Measurements from ENCODE around the gene BAZ1B. TPM values are rescaled to one million over a fixed set of nuclear protein-coding genes. Genes with fewer than 3 reads are reported as not detected.
"Not testable (repeated sequence)": the region's sequence is repeated elsewhere in the genome, so short reads cannot be mapped to it uniquely, and the experiment has no call there.

Gene BAZ1B
- total and polyA plus RNA-seq, 4 experiments from 2014 or later: 5.8 to 78.6 (median 52.2) TPM

DNA sequence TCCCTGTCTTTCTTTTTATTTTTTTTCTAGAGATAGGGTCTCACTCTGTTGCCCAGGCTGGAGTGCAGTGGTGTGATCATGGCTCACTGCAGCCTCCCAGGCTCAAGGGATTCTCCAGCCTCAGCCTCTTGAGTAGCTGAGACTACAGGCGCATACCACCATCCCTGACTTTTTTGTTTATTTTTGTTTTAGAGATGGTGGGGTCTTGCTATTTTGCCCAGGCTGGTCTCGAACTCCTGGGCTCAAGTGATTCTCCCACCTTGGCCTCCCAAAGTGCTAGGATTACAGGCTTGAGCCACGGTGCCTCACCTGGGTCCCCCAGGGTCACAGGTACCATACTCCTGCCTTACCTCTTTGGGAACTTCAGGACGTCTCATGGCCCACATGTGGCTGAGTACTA lies 91.6 kb downstream of the BAZ1B start:
- H3K9me3 ChIP-seq (ENCODE audit: control insufficient read depth in 1 of 2, low read length in 2 of 2); H3K36me3 Mint-ChIP-seq; H3K9me3 Mint-ChIP-seq; DNase-seq; H3K4me3 Mint-ChIP-seq; H3K36me3 ChIP-seq (ENCODE audit: insufficient read depth, low read length); H3K27ac ChIP-seq (ENCODE audit: low read depth, low read length); H3K27ac Mint-ChIP-seq; H3K4me3 ChIP-seq (ENCODE audit: low read length in 2 of 2); H3K4me1 ChIP-seq (ENCODE audit: insufficient read depth, low read length); H3K27me3 ChIP-seq (ENCODE audit: insufficient read depth, low read length); POLR2A ChIA-PET (ENCODE audit: partially characterized antibody); H3K27me3 Mint-ChIP-seq; intact Hi-C loops (cut with micrococcal nuclease): not testable (repeated sequence)
- CTCF ChIA-PET (ENCODE audit: partially characterized antibody): interaction anchor here (1.8 kb wide), 1 partner anchor 106 kb away, joined by 5 read pairs; no protein-coding TSS in a partner anchor
- H3K4me1 Mint-ChIP-seq: peaks cover 0 to 18% (median 2%) of the 10 kb centered on the region in 4 donors

- CTCF ChIA-PET (ENCODE audit: partially characterized antibody): no interaction called here
- H3K4me3 Mint-ChIP-seq: no peak overlapping the region
- H3K36me3 Mint-ChIP-seq: no peaks in the 10 kb centered on the region
These were observed 92.2 kb downstream of the BAZ1B start for GRCh38 chr7:73429622-73430505.

DNA sequence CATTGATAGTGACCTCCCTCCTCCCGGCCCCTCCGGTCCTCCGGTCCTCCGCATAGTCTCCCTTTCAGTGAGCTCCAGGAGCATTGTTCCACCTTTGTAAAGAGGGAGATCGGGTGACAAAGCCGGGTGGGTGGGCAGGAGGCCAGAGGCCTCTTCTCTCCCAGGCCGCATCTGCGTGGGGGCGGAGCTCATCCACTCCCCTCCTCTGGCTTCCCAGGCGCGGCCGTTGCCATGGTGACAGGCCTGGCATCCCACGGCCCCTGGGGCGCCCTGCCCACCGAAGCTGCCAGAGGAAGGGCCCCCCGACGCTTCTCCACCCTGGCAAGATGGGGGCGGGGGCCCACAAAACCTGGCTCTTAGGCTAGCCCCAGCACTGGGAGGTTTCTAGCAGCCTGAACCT lies 92.9 kb downstream of the BAZ1B start:
- peaks cover 0 to 3% of the 10 kb centered on the region in 2 donors for H3K27me3 Mint-ChIP-seq
- intact Hi-C loops (cut with micrococcal nuclease): no loop called here
- no peak overlapping the region for H3K27ac Mint-ChIP-seq
- DNase-seq: no peak
- ChIA-PET CTCF (ENCODE audit: partially characterized antibody) (no interaction called here), POLR2A (ENCODE audit: partially characterized antibody) (no interaction called here)
- no peak overlapping the region for H3K4me3 ChIP-seq (ENCODE audit: low read length in 2 of 2)
- H3K4me1 ChIP-seq (ENCODE audit: insufficient read depth, low read length): no peaks in the 10 kb centered on the region
- H3K36me3 Mint-ChIP-seq: no peaks in the 10 kb centered on the region
- H3K36me3 ChIP-seq (ENCODE audit: insufficient read depth, low read length): no peaks in the 10 kb centered on the region
- peaks cover 0 to 12% (median 2%) of the 10 kb centered on the region in 4 donors for H3K4me1 Mint-ChIP-seq
- no peak overlapping the region for H3K27ac ChIP-seq (ENCODE audit: low read depth, low read length)
- peaks cover 0 to 2% (median 0%) of the 10 kb centered on the region in 8 donors for H3K9me3 Mint-ChIP-seq
- no peaks in the 10 kb centered on the region for H3K27me3 ChIP-seq (ENCODE audit: insufficient read depth, low read length)
- no peak overlapping the region for H3K4me3 Mint-ChIP-seq
- H3K9me3 ChIP-seq (ENCODE audit: control insufficient read depth in 1 of 2, low read length in 2 of 2): no peaks in the 10 kb centered on the region

More at GRCh38 chr7:73429622-73430505, 92.2 kb downstream of the BAZ1B start:
- Mint-ChIP-seq H3K27me3 (peaks cover 1 to 3% of the 10 kb centered on the region in 2 donors), H3K4me1 (peaks cover 0 to 16% (median 2%) of the 10 kb centered on the region in 4 donors), H3K27ac (peak overlapping the region in 1 of 7 donors; percentile 4), H3K9me3 (peaks cover 0 to 2% (median 0%) of the 10 kb centered on the region in 8 donors)
- no peaks in the 10 kb centered on the region for H3K27me3 ChIP-seq (ENCODE audit: insufficient read depth, low read length)
- H3K36me3 ChIP-seq (ENCODE audit: insufficient read depth, low read length): no peaks in the 10 kb centered on the region
- intact Hi-C loops (cut with micrococcal nuclease): no loop called here
- no peak overlapping the region for H3K4me3 ChIP-seq (ENCODE audit: low read length in 2 of 2)
- POLR2A ChIA-PET (ENCODE audit: partially characterized antibody): no interaction called here
- no peaks in the 10 kb centered on the region for H3K4me1 ChIP-seq (ENCODE audit: insufficient read depth, low read length)
- H3K27ac ChIP-seq (ENCODE audit: low read depth, low read length): no peak overlapping the region
- no peak for DNase-seq
- no peaks in the 10 kb centered on the region for H3K9me3 ChIP-seq (ENCODE audit: control insufficient read depth in 1 of 2, low read length in 2 of 2)

- Histone ChIP-seq H3K4me1 (ENCODE audit: insufficient read depth, low read length) (no peaks in the 10 kb centered on the region), H3K4me3 (ENCODE audit: low read length in 2 of 2) (no peak overlapping the region), H3K27me3 (ENCODE audit: insufficient read depth, low read length) (no peaks in the 10 kb centered on the region), H3K27ac (ENCODE audit: low read depth, low read length) (no peak overlapping the region), H3K9me3 (ENCODE audit: control insufficient read depth in 1 of 2, low read length in 2 of 2) (no peaks in the 10 kb centered on the region), H3K36me3 (ENCODE audit: insufficient read depth, low read length) (no peaks in the 10 kb centered on the region)
- CTCF ChIA-PET (ENCODE audit: partially characterized antibody): no interaction called here
- intact Hi-C loops (cut with micrococcal nuclease): no loop called here
- Mint-ChIP-seq H3K27ac (no peak overlapping the region), H3K4me1 (peaks cover 0 to 12% (median 2%) of the 10 kb centered on the region in 4 donors), H3K9me3 (peaks cover 0 to 2% (median 0%) of the 10 kb centered on the region in 8 donors), H3K4me3 (no peak overlapping the region), H3K27me3 (peaks cover 0 to 3% of the 10 kb centered on the region in 2 donors), H3K36me3 (no peaks in the 10 kb centered on the region)
- POLR2A ChIA-PET (ENCODE audit: partially characterized antibody): no interaction called here
- no peak for DNase-seq
These were observed 93.9 kb downstream of the BAZ1B start for GRCh38 chr7:73427902-73428787.

GRCh38 chr7:73426016-73426415 lies 96.1 kb downstream of the BAZ1B start:
- intact Hi-C loops (cut with micrococcal nuclease): no loop called here
- no peak overlapping the region for H3K4me3 ChIP-seq (ENCODE audit: low read length in 2 of 2)
- POLR2A ChIA-PET (ENCODE audit: partially characterized antibody): no interaction called here
- H3K9me3 ChIP-seq (ENCODE audit: control insufficient read depth in 1 of 2, low read length in 2 of 2): no peaks in the 10 kb centered on the region
- Mint-ChIP-seq H3K36me3 (no peaks in the 10 kb centered on the region), H3K27me3 (peaks cover 0 to 4% of the 10 kb centered on the region in 2 donors), H3K27ac (no peak overlapping the region), H3K9me3 (no peaks in the 10 kb centered on the region), H3K4me3 (no peak overlapping the region), H3K4me1 (peaks cover 0 to 4% (median under 1%) of the 10 kb centered on the region in 4 donors)
- H3K27me3 ChIP-seq (ENCODE audit: insufficient read depth, low read length): no peaks in the 10 kb centered on the region
- DNase-seq: no peak
- CTCF ChIA-PET (ENCODE audit: partially characterized antibody): no interaction called here
- no peaks in the 10 kb centered on the region for H3K4me1 ChIP-seq (ENCODE audit: insufficient read depth, low read length)
- no peak overlapping the region for H3K27ac ChIP-seq (ENCODE audit: low read depth, low read length)
- no peaks in the 10 kb centered on the region for H3K36me3 ChIP-seq (ENCODE audit: insufficient read depth, low read length)

- intact Hi-C loops (cut with micrococcal nuclease): no loop called here
- POLR2A ChIA-PET (ENCODE audit: partially characterized antibody): no interaction called here
- H3K27me3 ChIP-seq (ENCODE audit: insufficient read depth, low read length): no peaks in the 10 kb centered on the region
- no peak for DNase-seq
- no peaks in the 10 kb centered on the region for H3K9me3 ChIP-seq (ENCODE audit: control insufficient read depth in 1 of 2, low read length in 2 of 2)
- CTCF ChIA-PET (ENCODE audit: partially characterized antibody): no interaction called here
- no peaks in the 10 kb centered on the region for H3K36me3 Mint-ChIP-seq
- H3K27ac Mint-ChIP-seq: no peak overlapping the region
- no peak overlapping the region for H3K4me3 Mint-ChIP-seq
- H3K36me3 ChIP-seq (ENCODE audit: insufficient read depth, low read length): no peaks in the 10 kb centered on the region
- H3K9me3 Mint-ChIP-seq: no peaks in the 10 kb centered on the region
- no peak overlapping the region for H3K4me3 ChIP-seq (ENCODE audit: low read length in 2 of 2)
- no peaks in the 10 kb centered on the region for H3K4me1 ChIP-seq (ENCODE audit: insufficient read depth, low read length)
- H3K27me3 Mint-ChIP-seq: peaks cover 0 to 4% of the 10 kb centered on the region in 2 donors
- H3K27ac ChIP-seq (ENCODE audit: low read depth, low read length): no peak overlapping the region
- H3K4me1 Mint-ChIP-seq: peaks cover 0 to 4% (median under 1%) of the 10 kb centered on the region in 4 donors
These were observed 96.6 kb downstream of the BAZ1B start for GRCh38 chr7:73425356-73425983.

- H3K36me3 Mint-ChIP-seq: no peaks in the 10 kb centered on the region
- H3K27me3 ChIP-seq (ENCODE audit: insufficient read depth, low read length): no peaks in the 10 kb centered on the region
- intact Hi-C loops (cut with micrococcal nuclease): no loop called here
- ChIA-PET POLR2A (ENCODE audit: partially characterized antibody) (no interaction called here), CTCF (ENCODE audit: partially characterized antibody) (interaction anchor here (0.8 kb wide), 1 partner anchor 27 kb away, joined by 3 read pairs; no protein-coding TSS in a partner anchor)
- H3K4me3 ChIP-seq (ENCODE audit: low read length in 2 of 2): no peak overlapping the region
- no peak for DNase-seq
- H3K27ac ChIP-seq (ENCODE audit: low read depth, low read length): no peak overlapping the region
- no peaks in the 10 kb centered on the region for H3K4me1 ChIP-seq (ENCODE audit: insufficient read depth, low read length)
- no peaks in the 10 kb centered on the region for H3K36me3 ChIP-seq (ENCODE audit: insufficient read depth, low read length)
- H3K27me3 Mint-ChIP-seq: peaks cover 0 to 4% of the 10 kb centered on the region in 2 donors
- H3K4me3 Mint-ChIP-seq: no peak overlapping the region
- peaks cover 0 to 5% (median under 1%) of the 10 kb centered on the region in 4 donors for H3K4me1 Mint-ChIP-seq
- no peaks in the 10 kb centered on the region for H3K9me3 ChIP-seq (ENCODE audit: control insufficient read depth in 1 of 2, low read length in 2 of 2)
- H3K9me3 Mint-ChIP-seq: no peaks in the 10 kb centered on the region
- H3K27ac Mint-ChIP-seq: peak overlapping the region in 1 of 7 donors; percentile 46
These were observed 97.6 kb downstream of the BAZ1B start for GRCh38 chr7:73424489-73424885.
